Measurements from ENCODE around the gene ADAMTS13.
"Not testable (repeated sequence)": the region's sequence is repeated elsewhere in the genome, so short reads cannot be mapped to it uniquely, and the experiment has no call there.

Gene ADAMTS13

DNA sequence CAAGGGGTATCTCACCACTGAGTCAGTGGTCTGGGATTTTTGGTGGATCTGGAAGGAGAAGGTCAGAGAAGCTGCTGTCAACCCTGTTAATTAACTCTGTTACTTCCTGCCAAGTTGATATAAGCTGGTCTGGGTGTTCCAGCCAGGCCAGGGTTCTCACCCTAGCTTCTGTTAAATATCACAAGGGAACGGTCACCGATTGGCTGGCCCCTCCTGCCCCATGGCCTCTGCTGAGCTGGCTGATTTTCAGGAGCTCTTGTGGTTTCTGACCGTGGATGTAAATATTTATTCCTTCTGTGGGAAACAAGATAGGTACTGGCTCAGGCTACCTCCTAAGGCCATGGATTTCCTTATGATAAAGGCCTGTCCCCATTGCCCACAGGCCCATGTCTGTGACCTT lies 1.0 kb downstream of the ADAMTS13 start:
- DNase-seq: no peak

DNA sequence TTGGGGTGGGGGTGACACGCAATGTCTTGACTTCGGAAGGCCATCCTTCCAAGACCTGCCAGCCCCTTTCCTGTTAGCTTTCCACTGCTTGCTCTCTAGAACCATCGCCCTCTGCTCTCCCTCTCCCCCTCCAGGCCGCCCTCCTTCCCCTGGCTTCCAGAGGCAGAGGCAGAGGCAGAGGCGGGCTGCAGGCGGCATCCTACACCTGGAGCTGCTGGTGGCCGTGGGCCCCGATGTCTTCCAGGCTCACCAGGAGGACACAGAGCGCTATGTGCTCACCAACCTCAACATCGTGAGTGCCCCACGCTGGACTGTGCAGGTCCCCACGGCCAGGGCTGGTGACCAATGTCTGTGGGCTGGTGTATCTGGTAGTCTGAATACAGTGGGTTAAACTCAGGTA lies 2.0 kb downstream of the ADAMTS13 start:
- no peak for DNase-seq

DNA sequence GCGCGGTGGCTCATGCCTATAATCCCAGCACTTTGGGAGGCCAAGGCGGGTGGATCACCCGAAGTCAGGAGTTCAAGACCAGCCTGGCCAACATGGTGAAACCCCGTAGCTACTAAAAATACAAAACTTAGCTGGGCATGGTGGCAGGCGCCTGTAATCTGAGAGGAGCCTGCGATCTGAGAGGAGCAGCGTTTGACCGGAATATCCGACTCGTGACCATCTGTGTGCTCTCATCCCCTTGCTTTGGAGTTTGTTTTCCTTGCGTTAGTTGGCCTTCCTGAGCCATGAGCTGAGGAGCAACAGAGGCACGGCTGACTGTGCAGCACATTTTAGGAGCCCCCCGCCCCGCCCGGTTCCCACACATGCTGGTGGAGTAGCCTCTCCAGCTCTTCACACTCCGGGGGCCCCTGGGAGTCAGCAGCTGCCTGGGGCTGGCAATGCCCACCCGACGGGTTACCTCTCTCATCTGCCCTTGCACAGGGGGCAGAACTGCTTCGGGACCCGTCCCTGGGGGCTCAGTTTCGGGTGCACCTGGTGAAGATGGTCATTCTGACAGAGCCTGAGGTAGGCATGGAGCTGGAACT lies 3.0 kb downstream of the ADAMTS13 start:
- DNase-seq: no peak

DNA sequence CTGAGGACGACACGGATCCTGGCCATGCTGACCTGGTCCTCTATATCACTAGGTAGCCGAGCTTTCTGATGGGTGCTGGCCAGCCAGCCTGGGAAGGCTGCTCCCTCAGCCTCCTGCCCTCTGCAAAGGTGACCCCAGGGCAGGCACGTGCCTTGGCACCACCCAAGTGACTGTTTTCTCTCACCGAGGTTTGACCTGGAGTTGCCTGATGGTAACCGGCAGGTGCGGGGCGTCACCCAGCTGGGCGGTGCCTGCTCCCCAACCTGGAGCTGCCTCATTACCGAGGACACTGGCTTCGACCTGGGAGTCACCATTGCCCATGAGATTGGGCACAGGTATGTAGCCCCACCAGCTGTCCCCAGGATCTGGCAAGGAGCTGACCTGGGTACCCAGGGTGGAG lies 3.8 kb downstream of the ADAMTS13 start:
- no peak for DNase-seq

DNA sequence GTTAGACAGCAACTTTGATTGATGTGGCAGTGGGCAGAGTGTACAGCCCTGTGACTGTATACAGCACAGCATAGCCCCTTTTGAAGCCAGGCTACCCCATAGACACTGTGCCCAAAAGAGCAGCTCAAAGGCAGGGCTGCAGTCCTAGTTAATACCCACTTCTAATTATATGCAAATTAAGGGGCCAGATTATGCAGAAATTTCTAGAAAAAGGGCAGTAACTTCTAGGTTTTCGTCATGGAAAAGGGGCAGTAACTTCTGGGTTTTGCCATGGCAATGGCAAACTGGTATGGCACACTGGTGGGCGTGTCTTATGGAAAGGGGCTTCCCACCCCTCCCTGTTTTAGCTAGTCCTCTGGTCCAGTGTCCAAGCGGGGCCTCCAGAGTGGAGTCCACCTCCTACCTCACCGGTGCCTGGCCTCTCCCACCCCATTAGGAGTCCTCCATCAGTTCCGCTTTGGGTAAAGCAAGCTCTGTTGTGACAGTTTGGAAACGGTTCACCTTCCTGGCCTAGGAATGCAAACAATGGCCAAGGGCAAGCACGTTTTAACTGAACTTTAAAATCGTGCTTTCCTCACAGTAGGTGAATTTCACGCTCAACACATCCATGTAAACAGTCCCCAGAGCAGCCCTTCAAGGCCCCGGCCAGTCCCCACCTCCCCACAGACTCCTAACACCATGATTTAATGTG lies 5.6 kb downstream of the ADAMTS13 start:
- no peak for DNase-seq

DNA sequence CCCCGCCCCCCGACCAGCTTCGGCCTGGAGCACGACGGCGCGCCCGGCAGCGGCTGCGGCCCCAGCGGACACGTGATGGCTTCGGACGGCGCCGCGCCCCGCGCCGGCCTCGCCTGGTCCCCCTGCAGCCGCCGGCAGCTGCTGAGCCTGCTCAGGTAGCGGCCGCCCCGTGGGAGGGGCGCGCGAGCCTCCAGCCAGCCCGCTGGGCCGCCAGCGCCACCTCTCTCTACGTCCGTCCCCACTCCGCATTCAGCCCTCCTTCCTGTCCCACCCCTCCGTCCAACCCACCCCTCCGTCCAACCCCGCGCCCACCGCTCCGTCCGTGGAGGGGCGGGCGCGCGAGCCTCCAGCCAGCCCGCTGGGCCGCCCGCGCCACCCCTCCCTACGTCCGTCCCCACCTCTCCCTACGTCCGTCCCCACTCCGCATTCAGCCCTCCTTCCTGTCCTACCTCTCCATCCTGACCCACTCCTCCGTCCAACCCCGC lies 6.5 kb downstream of the ADAMTS13 start:
- DNase-seq: no peak

DNA sequence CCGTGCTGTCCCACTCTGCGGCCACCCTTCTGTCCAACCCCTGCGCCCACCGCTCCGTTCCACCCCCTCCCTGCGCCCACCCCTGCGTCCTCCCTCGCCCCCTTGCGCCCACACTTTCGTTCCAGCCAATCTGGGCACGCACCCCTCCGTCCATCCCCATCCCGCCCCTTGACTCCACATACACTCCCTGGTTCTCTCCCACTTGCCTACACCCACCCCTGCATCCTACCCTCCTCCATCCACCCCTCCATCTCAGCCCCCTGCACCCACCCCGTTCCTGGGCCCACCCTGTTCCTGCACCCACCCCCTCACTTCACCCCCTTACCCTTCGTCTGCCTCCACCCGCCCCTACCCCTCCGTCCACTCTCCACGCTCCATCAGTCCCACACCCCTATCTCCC lies 7.0 kb downstream of the ADAMTS13 start:
- no peak for DNase-seq

DNA sequence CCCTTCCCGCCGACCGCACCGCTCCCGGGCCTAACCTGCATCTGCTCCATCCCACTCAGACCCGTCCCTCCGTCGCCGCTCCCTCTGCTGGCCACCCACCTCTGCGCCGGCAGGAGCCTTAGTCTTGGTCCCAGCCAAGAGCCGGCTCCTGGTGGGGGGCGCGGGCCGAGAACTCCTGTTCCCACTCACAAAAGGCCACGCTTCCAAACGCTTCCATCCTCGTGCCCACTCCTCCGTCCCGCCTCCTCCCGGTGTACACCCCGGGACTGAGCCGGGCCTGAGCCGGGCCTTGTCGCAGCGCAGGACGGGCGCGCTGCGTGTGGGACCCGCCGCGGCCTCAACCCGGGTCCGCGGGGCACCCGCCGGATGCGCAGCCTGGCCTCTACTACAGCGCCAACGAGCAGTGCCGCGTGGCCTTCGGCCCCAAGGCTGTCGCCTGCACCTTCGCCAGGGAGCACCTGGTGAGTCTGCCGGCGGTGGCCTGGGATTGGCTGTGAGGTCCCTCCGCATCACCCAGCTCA lies 7.5 kb downstream of the ADAMTS13 start:
- DNase-seq: no peak

DNA sequence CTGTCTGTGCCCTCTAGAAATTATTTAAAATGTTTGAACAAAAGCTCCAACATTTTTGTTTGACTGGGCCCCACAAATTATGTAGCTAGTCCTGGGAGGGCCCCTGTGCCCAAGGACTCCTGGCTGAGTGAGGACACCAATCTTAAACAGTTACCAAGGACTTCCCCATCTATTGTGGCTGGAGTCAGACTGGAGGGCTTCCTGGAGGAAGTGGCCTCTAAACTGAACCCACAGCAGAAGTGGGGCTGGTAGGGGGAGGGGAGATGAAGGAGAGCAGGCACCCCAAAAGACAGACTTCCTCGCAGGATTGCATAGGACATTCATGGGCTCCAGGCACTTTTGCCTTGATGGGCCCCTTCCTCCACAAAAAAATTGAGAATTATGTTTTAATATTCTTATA lies 8.1 kb downstream of the ADAMTS13 start:
- DNase-seq: no peak

DNA sequence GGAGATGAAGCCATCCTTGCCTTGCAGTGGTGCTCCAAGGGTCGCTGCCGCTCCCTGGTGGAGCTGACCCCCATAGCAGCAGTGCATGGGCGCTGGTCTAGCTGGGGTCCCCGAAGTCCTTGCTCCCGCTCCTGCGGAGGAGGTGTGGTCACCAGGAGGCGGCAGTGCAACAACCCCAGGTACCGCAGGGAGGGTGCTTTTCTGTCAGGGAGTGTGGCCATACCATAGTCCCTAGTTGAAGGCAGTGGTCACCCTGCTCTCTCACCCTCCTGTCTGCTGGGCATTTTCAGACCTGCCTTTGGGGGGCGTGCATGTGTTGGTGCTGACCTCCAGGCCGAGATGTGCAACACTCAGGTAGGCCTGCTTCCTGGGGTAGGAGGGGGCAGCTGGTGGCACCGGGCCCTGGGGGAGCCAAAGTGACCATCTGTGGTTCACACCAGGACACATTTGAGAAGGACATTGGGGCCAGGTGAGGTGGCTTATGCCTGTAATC lies 11.2 kb downstream of the ADAMTS13 start:
- DNase-seq: no peak

DNA sequence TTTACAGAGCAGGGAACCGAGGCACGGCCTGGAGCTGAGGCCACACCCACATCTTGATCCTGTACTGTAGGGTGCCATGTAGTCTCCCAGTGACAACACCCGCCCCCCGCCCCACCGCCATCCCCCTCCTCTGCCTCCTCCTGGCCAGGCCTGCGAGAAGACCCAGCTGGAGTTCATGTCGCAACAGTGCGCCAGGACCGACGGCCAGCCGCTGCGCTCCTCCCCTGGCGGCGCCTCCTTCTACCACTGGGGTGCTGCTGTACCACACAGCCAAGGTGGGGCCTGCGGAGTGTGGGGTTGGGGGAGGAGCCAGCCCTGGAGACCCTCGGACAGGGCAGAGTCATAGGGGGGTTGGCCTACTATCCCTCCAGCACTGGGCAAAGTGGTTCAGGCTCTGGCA lies 14.5 kb downstream of the ADAMTS13 start:
- no peak for DNase-seq

DNA sequence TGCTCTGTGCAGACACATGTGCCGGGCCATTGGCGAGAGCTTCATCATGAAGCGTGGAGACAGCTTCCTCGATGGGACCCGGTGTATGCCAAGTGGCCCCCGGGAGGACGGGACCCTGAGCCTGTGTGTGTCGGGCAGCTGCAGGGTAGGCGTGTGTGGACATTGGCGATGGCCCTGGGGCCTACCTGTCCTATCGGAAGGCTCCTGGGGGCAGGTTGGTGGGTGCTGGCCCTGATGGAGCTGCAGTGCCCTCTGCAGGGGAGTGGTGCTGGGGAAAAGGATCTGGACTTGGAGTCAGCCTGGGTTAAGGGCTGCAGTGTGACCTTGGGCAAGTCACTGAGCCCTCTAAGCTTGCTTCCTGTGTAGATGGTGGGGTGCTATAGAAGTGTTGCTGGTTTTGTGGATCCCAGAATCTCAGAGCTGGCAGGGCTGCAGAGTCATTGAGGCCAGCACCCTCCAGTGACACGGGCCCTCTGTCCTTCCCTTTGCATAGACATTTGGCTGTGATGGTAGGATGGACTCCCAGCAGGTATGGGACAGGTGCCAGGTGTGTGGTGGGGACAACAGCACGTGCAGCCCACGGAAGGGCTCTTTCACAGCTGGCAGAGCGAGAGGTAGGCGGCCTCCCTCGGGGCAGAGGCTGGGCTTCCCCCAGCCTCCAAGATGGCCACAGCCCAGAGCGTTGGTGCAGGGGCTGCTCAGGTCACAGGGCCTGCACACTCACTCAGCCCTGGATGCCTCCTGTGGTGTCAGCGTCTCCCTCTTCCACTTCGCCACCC lies 15.8 kb downstream of the ADAMTS13 start:
- no peak for DNase-seq

DNA sequence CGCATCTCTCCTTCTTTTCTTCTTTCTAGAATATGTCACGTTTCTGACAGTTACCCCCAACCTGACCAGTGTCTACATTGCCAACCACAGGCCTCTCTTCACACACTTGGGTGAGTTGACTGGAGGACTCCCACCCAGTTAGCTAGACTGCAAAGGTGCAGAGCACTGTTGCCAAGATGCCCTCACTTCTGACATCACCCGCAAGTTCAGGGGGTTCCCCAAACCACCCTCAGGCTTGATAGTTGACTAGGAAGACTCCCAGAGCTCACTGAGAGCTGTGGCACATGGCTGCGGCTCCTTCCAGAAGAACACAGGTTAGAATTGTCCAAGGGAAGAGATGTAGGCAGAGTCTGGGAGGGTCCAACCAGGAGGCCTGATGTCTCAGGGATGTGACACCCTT lies 17.2 kb downstream of the ADAMTS13 start:
- no peak for DNase-seq

DNA sequence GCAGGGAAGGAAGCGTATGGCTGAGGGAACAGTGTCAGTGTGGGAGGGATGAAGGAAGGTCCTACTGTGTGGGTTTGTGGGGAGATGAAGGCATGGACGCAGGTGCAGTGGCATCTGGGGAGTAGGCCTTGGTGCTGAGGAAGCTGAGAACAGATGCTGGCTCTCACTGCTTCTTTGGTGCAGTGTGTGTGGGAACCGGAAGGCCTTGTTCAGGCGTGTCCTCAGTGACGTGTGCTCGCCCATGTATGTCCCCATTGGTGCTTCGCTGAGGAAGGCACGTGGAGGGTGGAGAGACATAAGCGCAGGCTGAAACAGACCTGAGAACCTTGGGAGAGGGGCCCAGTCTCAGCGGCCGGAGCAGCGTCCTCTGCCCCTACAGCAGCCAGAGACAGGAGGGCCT lies 18.7 kb downstream of the ADAMTS13 start:
- DNase-seq: no peak

DNA sequence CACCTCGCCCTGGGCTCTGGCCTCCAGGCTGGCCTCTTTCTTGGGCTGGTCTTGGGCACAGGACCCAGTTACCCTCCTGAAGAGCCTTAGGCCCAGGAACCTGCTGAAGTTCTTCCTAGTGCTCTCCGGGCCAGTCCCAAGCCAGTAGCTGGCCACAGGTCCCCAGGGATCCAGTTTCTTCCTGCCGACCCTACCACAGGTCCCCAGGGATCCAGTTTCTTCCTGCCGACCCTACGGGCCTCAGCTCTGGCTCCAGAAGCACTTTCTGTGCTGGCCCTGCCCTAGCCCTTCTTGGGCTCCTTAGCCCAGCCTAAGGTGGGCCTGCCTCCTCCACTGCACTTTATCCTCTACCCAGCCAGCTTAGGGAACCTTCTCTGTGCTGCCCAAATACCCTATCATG lies 19.4 kb downstream of the ADAMTS13 start:
- no peak for DNase-seq

DNA sequence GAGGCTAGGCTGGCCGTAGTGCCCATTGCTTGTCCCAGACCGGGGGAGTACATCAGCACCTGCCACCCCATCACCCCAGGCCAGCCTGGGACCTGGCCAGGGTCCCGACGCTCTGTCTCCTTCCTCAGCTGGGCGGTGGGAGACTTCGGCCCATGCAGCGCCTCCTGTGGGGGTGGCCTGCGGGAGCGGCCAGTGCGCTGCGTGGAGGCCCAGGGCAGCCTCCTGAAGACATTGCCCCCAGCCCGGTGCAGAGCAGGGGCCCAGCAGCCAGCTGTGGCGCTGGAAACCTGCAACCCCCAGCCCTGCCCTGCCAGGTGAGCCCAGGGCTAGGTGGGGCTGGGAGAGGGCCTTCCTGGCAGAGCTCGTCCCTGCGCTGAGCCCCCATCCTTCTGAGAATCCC lies 21.1 kb downstream of the ADAMTS13 start:
- no peak for DNase-seq

DNA sequence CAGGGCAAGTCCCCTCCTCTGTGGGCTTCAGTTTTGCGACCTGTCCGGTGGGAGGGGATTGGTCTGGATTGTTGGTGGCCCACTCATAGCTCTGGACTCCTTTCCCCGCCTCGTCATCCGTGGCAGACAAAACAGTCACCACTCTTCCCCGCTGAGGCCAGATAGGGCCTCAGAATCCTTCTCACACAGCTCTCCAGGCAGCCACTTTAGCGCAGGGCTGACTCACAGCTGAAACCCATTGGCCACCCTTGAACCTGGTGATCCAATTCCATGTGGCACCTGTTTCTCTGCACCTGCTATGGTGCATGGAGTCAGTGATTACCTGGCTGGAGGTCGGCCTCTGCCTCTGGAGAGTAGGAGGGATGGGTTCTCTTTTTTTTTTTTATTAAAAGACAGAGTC lies 21.8 kb downstream of the ADAMTS13 start:
- DNase-seq: no peak

DNA sequence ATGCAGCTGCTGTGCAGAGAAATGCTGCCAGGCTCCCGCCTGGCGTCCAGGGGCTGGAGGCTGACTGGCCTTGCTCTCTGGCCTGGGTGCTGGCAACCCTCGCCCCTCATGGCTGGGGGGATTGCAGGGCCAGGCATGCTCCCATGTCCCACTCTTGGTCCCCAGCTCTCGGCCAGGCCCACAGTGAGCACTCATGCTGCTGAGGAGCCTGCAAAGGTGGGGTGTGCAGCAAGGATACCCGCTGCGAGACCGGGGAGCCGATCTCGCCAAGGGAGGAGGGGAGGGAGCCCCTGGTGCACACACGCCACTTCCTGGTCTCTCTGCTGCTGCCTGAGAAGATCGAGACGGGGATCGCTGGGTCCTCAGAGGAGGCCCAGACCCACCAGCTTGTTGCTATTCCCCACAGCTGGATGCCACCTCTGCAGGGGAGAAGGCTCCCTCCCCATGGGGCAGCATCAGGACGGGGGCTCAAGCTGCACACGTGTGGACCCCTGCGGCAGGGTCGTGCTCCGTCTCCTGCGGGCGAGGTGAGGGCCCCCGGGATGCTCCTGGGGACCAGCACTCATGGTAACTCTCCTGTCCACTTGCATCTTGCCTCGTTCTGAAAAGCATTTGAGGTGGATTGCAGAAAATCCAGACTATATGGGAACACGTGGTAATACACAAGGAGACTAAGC lies 23.3 kb downstream of the ADAMTS13 start:
- DNase-seq: no peak

DNA sequence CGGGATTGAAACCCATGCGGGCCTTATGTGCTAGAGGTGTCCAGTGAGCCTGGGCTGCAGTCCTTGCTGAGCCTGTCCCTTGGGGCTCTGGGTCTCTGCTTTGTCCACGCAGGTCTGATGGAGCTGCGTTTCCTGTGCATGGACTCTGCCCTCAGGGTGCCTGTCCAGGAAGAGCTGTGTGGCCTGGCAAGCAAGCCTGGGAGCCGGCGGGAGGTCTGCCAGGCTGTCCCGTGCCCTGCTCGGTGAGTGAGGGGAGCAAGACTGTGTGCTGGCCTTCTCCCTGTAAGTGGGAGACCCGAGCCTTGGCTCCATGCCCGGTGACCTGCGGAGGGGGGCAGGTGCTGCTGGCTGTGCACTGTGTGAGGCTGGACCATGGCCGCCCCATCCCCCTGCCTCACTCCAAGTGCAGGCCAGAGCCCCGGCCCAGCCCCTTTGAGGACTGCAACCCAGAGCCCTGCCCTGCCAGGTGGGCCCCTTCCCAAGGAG lies 26.4 kb downstream of the ADAMTS13 start:
- DNase-seq: no peak

DNA sequence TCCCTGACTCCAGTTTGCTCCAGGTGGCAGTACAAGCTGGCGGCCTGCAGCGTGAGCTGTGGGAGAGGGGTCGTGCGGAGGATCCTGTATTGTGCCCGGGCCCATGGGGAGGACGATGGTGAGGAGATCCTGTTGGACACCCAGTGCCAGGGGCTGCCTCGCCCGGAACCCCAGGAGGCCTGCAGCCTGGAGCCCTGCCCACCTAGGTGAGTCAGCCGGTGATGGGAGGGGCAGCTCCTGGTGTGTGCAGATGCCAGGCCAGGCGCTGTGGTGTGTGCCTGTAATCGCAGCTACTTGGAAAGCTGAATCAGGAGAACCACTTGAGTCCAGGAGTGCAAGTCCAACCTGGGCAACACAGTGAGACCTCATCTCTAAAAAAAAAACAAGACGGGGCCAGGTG lies 27.6 kb downstream of the ADAMTS13 start:
- no peak for DNase-seq

DNA sequence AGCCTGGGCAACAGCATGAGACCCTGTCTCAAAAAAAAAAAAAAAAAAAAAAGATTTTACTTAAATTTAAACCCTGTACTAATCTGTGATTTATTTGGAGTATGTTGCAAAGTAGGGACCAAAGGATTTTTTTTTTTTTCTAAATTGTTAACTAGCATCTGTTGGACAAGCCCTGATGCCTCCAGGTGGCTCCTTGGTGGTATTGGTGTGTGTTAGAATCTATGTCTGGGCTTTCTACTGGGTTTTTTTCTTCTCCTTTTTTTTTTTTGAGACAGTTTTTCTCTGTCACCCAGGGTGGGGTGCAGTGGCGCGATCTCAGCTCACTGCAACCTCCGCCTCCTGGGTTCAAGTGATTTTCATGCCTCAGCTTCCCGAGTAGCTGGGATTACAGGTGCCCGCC lies 29.7 kb downstream of the ADAMTS13 start:
- DNase-seq: not testable (repeated sequence)

DNA sequence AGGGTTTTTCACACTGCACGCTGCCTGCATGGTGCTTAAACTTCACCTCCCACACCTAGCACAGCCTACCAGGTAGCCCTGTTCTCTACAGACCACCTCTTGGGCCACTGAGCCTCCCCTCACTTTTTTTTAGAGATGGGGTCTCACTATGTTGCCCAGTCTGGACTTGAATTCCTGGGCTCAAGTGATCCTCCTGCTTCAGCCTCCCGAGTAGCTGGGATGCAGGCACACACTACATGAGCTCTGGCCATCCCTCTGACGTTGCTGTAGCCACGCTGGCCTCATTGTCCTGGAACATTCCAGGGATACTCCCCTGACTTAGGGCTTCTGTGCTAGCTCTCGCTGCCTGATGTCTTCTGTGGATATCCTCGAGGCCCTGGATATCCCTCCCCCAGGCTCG lies 30.4 kb downstream of the ADAMTS13 start:
- no peak for DNase-seq
